HG02571 (cell line): Measurements from ENCODE around the gene BTNL8.

ENCODE experiments used
- ATAC-seq: cut with Tn5 transposase; IDR thresholded peaks from one replicate; pipeline ENCODE4 v1.9.1; 2021; ENCODE audit warnings: mild to moderate bottlenecking, moderate library complexity; ENCODE audit not compliant: unreplicated experiment

The BTNL8 gene

GRCh38 chr5:180898621-180899246 lies at the start of gene BTNL8:
Gene BTNL8 (plus strand): TSS chr5:180899159. CDS start chr5:180899311, 152 bp downstream.
- no peak for ATAC-seq

- ATAC-seq: no peak
Observed at GRCh38 chr5:180849827-180850226, 49.1 kb upstream of the BTNL8 start.

- no peak for ATAC-seq
Observed at GRCh38 chr5:180850434-180851078, 48.4 kb upstream of the BTNL8 start.

GRCh38 chr5:180852495-180852894 lies 46.5 kb upstream of the BTNL8 start:
- ATAC-seq: no peak

GRCh38 chr5:180853121-180853847 lies 45.7 kb upstream of the BTNL8 start:
- ATAC-seq: no peak

- ATAC-seq: no peak
Observed at GRCh38 chr5:180853848-180854176, 45.1 kb upstream of the BTNL8 start.

- no peak for ATAC-seq
Observed at GRCh38 chr5:180858586-180858985, 40.4 kb upstream of the BTNL8 start.

GRCh38 chr5:180860273-180860886 lies 38.6 kb upstream of the BTNL8 start:
- peak; percentile 45 for ATAC-seq

GRCh38 chr5:180860887-180861822 lies 37.8 kb upstream of the BTNL8 start, which contains the start of gene ZFP62:
Gene ZFP62 (minus strand): TSS chr5:180861276. CDS start chr5:180861219, 57 bp downstream.
- peak; percentile 87 for ATAC-seq

GRCh38 chr5:180862645-180863044 lies 36.3 kb upstream of the BTNL8 start:
- no peak for ATAC-seq

- no peak for ATAC-seq
Observed at GRCh38 chr5:180865981-180866695, 32.8 kb upstream of the BTNL8 start.

GRCh38 chr5:180866985-180867384 lies 32.0 kb upstream of the BTNL8 start:
- no peak for ATAC-seq

GRCh38 chr5:180868960-180869359 lies 30.0 kb upstream of the BTNL8 start:
- no peak for ATAC-seq

- ATAC-seq: no peak
Observed at GRCh38 chr5:180869587-180869986, 29.4 kb upstream of the BTNL8 start.

GRCh38 chr5:180870276-180871068 lies 28.5 kb upstream of the BTNL8 start:
- no peak for ATAC-seq

- no peak for ATAC-seq
Observed at GRCh38 chr5:180872419-180872818, 26.5 kb upstream of the BTNL8 start.

GRCh38 chr5:180873615-180874520 lies 25.1 kb upstream of the BTNL8 start:
- no peak for ATAC-seq
